ENCODE measurements around the gene PKP4. TPM values are rescaled to one million over a fixed set of nuclear protein-coding genes. Genes with fewer than 3 reads are reported as not detected.

Gene PKP4
- total RNA-seq, 1 experiment from 2014 or later = 55.2 TPM

DNA sequence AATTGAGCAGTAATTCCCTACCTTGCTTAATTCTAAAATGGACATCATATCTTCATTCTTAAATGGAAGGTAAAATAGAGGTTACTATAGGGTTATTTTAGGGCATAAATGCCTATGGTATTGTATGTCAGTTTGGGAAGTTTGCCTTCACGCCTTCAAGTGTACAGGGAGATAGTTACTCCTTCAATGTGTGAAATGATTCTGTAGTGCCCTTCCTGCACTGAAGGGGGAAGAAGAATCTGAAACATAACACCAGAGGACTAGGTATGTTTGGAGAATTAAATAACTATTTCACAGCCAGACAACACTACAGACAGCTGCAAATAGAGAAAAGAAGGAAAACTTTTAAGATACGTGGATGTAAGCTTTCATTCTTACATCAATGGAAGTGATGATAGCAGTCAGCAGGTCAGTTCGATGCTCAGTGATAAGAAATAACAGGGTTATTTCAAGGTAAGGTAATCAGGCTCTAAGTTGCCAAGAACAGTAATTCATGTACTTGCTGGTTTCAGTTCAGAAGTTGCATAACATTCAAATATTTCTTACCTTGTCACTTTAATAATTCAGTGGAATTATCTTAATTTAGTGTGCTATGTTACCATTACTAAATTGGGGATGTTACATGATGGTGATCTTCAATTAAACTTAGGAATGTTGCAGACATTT, 4.0 kb downstream of the PKP4 start:
- POLR2A ChIA-PET = no interaction called here
- H2AFZ ChIP-seq (ENCODE audit: low read depth, low read length, poor library complexity, severe bottlenecking) = no peak overlapping the region
- TF ChIP-seq CEBPB (IDR thresholded peaks at IDR 0.05; ENCODE audit: low read depth) (no peak), ELF1 (IDR thresholded peaks at IDR 0.05; ENCODE audit: borderline replicate concordance, low read depth) (no peak), EGR1 (IDR thresholded peaks at IDR 0.05; ENCODE audit: low read depth) (no peak), CBX3 (IDR thresholded peaks at IDR 0.05; ENCODE audit: low read depth) (no peak), ZNF274 (IDR thresholded peaks at IDR 0.05; ENCODE audit: low read depth, low read length) (no peak), POLR2AphosphoS5 (IDR thresholded peaks at IDR 0.05; ENCODE audit: low read depth, low read length) (no peak), YY1 (IDR thresholded peaks at IDR 0.05; ENCODE audit: extremely low read depth, insufficient replicate concordance, low read depth, low read length) (no peak), ZBTB33 (IDR thresholded peaks at IDR 0.05; ENCODE audit: extremely low read depth, insufficient replicate concordance, low read length) (no peak), EZH2phosphoT487 (IDR thresholded peaks at IDR 0.05; ENCODE audit: borderline replicate concordance) (no peak), JUND (IDR thresholded peaks at IDR 0.05) (no peak), MAX (IDR thresholded peaks at IDR 0.05) (no peak)
- RAD21 ChIA-PET (ENCODE audit: low non-redundant PET in 1 of 2, low total read pairs in 2 of 2, uncharacterized antibody in 2 of 2, unreplicated experiment in 2 of 2) = no interaction called here
- no peak for ATAC-seq
- no peaks in the 10 kb centered on the region for H3K36me3 ChIP-seq (ENCODE audit: control insufficient read depth in 1 of 2, insufficient read depth in 2 of 2, low read length in 2 of 2)
- peaks cover 36% of the 10 kb centered on the region for H4K20me1 ChIP-seq (ENCODE audit: insufficient read depth)
- no peaks in the 10 kb centered on the region for H3K9me2 ChIP-seq (ENCODE audit: insufficient read depth)
- no peaks in the 10 kb centered on the region for H3K9me3 ChIP-seq (ENCODE audit: control insufficient read depth in 1 of 2, insufficient read depth in 1 of 2, low read depth in 1 of 2, low read length in 2 of 2)
- BruUV-seq (replicated peaks) = no TSS peak
- H3K4me2 ChIP-seq (ENCODE audit: low read length) = no peak overlapping the region
- H3K4me3 ChIP-seq (replicated peaks in 1 of 2; ENCODE audit: low read depth in 1 of 2, low read length in 2 of 2) = no peak overlapping the region
- intact Hi-C loops (cut with micrococcal nuclease) = no loop called here
- CTCF ChIA-PET = no interaction called here
- H3K27ac ChIP-seq (ENCODE audit: low read depth, low read length) = no peak overlapping the region
- H3K79me2 ChIP-seq (ENCODE audit: insufficient read depth, low read length) = peaks cover 85% of the 10 kb centered on the region
- peaks cover 21 to 28% of the 10 kb centered on the region in 2 experiments for H3K4me1 ChIP-seq (ENCODE audit: control insufficient read depth in 1 of 2, insufficient read depth in 2 of 2, low read length in 2 of 2)
- H3K27me3 ChIP-seq (ENCODE audit: insufficient read depth, low read length) = no peaks in the 10 kb centered on the region
- no peak overlapping the region for H3K9ac ChIP-seq (ENCODE audit: low read length)
- no peak for DNase-seq (ENCODE audit: low read depth, low spot score)

Measured in HCT116 (cell line).